ENCODE measurements around the gene ASAP2. TPM values are rescaled to one million over a fixed set of nuclear protein-coding genes. Genes with fewer than 3 reads are reported as not detected.
"Not testable (repeated sequence)": the region's sequence is repeated elsewhere in the genome, so short reads cannot be mapped to it uniquely, and the experiment has no call there.

ASAP2 gene
- total RNA-seq, 1 donor from 2014 or later, result 49.6 TPM

- no peaks in the 10 kb centered on the region for H3K27me3 Mint-ChIP-seq (ENCODE audit: unreplicated experiment)
- H3K9me3 Mint-ChIP-seq (ENCODE audit: unreplicated experiment), result no peaks in the 10 kb centered on the region
- H3K36me3 Mint-ChIP-seq (ENCODE audit: unreplicated experiment), result peaks cover 3% of the 10 kb centered on the region
- no peak overlapping the region for H3K27ac Mint-ChIP-seq (ENCODE audit: unreplicated experiment)
- DNase-seq, result no peak
- no peak overlapping the region for H3K4me3 Mint-ChIP-seq (ENCODE audit: unreplicated experiment)
- peaks cover 12% of the 10 kb centered on the region for H3K4me1 Mint-ChIP-seq (ENCODE audit: low read depth, unreplicated experiment)
- TF ChIP-seq CTCF (IDR thresholded peaks at IDR 0.05; ENCODE audit: partially characterized antibody, unreplicated experiment), result no peak
These were observed 9.1 kb downstream of the ASAP2 start for GRCh38 chr2:9215680-9216079.

GRCh38 chr2:9216143-9216542, 9.5 kb downstream of the ASAP2 start:
- H3K4me3 Mint-ChIP-seq (ENCODE audit: unreplicated experiment); H3K9me3 Mint-ChIP-seq (ENCODE audit: unreplicated experiment); H3K27ac Mint-ChIP-seq (ENCODE audit: unreplicated experiment); DNase-seq; H3K36me3 Mint-ChIP-seq (ENCODE audit: unreplicated experiment); H3K27me3 Mint-ChIP-seq (ENCODE audit: unreplicated experiment): not testable (repeated sequence)
- H3K4me1 Mint-ChIP-seq (ENCODE audit: low read depth, unreplicated experiment), result peaks cover 12% of the 10 kb centered on the region

- no peak for TF ChIP-seq CTCF (IDR thresholded peaks at IDR 0.05; ENCODE audit: partially characterized antibody, unreplicated experiment)
- H3K27me3 Mint-ChIP-seq (ENCODE audit: unreplicated experiment), result no peaks in the 10 kb centered on the region
- peaks cover 3% of the 10 kb centered on the region for H3K36me3 Mint-ChIP-seq (ENCODE audit: unreplicated experiment)
- DNase-seq, result no peak
- peaks cover 12% of the 10 kb centered on the region for H3K4me1 Mint-ChIP-seq (ENCODE audit: low read depth, unreplicated experiment)
- H3K9me3 Mint-ChIP-seq (ENCODE audit: unreplicated experiment), result peaks cover 4% of the 10 kb centered on the region
- no peak overlapping the region for H3K4me3 Mint-ChIP-seq (ENCODE audit: unreplicated experiment)
- no peak overlapping the region for H3K27ac Mint-ChIP-seq (ENCODE audit: unreplicated experiment)
These were observed 11.5 kb downstream of the ASAP2 start for GRCh38 chr2:9217838-9218770.

- H3K27ac Mint-ChIP-seq (ENCODE audit: unreplicated experiment), result no peak overlapping the region
- no peak overlapping the region for H3K4me3 Mint-ChIP-seq (ENCODE audit: unreplicated experiment)
- DNase-seq, result no peak
- peaks cover 4% of the 10 kb centered on the region for H3K9me3 Mint-ChIP-seq (ENCODE audit: unreplicated experiment)
- TF ChIP-seq CTCF (IDR thresholded peaks at IDR 0.05; ENCODE audit: partially characterized antibody, unreplicated experiment), result no peak
- H3K36me3 Mint-ChIP-seq (ENCODE audit: unreplicated experiment), result peaks cover 3% of the 10 kb centered on the region
- H3K4me1 Mint-ChIP-seq (ENCODE audit: low read depth, unreplicated experiment), result peaks cover 12% of the 10 kb centered on the region
- H3K27me3 Mint-ChIP-seq (ENCODE audit: unreplicated experiment), result no peaks in the 10 kb centered on the region
These were observed 12.4 kb downstream of the ASAP2 start for GRCh38 chr2:9219027-9219445.

GRCh38 chr2:9220201-9220600, 13.6 kb downstream of the ASAP2 start:
- H3K4me1 Mint-ChIP-seq (ENCODE audit: low read depth, unreplicated experiment), result peaks cover 22% of the 10 kb centered on the region
- H3K27me3 Mint-ChIP-seq (ENCODE audit: unreplicated experiment), result no peaks in the 10 kb centered on the region
- no peak for TF ChIP-seq CTCF (IDR thresholded peaks at IDR 0.05; ENCODE audit: partially characterized antibody, unreplicated experiment)

More at GRCh38 chr2:9220201-9220600, 13.6 kb downstream of the ASAP2 start:
- Mint-ChIP-seq H3K36me3 (ENCODE audit: unreplicated experiment) (peaks cover 3% of the 10 kb centered on the region), H3K9me3 (ENCODE audit: unreplicated experiment) (peaks cover 4% of the 10 kb centered on the region), H3K27ac (ENCODE audit: unreplicated experiment) (no peak overlapping the region), H3K4me3 (ENCODE audit: unreplicated experiment) (no peak overlapping the region)
- DNase-seq, result no peak
